Naive thymus-derived CD4-positive, alpha-beta T cell (primary cell): Measurements from ENCODE around the gene PRDM8. TPM values are rescaled to one million over a fixed set of nuclear protein-coding genes. Genes with fewer than 3 reads are reported as not detected.

Experiments
- ATAC-seq: fragments of 150-1000 bp; cut with Tn5 transposase; 2 replicates; pipeline ENCODE4 v1.10.0; 2021; ENCODE audit warnings: mild to moderate bottlenecking, moderate library complexity
- CTCF ChIA-PET: fragments of 350-600 bp; sonication (Branson Sonifier 250); formaldehyde crosslinking; loops from one replicate; lab custom pipeline; 2021; ENCODE audit warnings: antibody characterized with exemption; lab: Charles Lee
- POLR2A ChIA-PET: fragments of 350-600 bp; sonication (Branson Sonifier 250); formaldehyde crosslinking; loops from one replicate; lab custom pipeline; 2021; ENCODE audit warnings: antibody characterized with exemption, inconsistent platforms; lab: Charles Lee
- DNase-seq, 9 donors: peaks; one replicate each; pipeline versions ENCODE4 v3.0.0 to v3.0.0-alpha.2; 2020 to 2022; ENCODE audit warnings: mixed read lengths in 1 of 9
- H3K27ac ChIP-seq: one replicate; pipeline ENCODE4 v1.7.0; 2013; ENCODE audit warnings: mild to moderate bottlenecking, low read depth, low read length, moderate library complexity
- H3K27me3 ChIP-seq, 2 donors: one replicate each; pipeline ENCODE4 v1.7.0; 2013; ENCODE audit warnings: low read length in 2 of 2, mild to moderate bottlenecking in 2 of 2, moderate library complexity in 2 of 2; ENCODE audit not compliant: control insufficient read depth in 2 of 2, insufficient read depth in 2 of 2
- H3K36me3 ChIP-seq, 3 experiments: 1 replicate in 2 of 3; 2 replicates in 1 of 3; pipeline ENCODE4 v1.7.0; 2013; ENCODE audit warnings: low read length in 3 of 3, mild to moderate bottlenecking in 3 of 3, moderate library complexity in 1 of 3; ENCODE audit not compliant: insufficient read depth in 3 of 3, control insufficient read depth in 2 of 3
- H3K4me1 ChIP-seq, 2 donors: one replicate each; pipeline ENCODE4 v1.7.0; 2013; ENCODE audit warnings: low read length in 2 of 2, mild to moderate bottlenecking in 2 of 2, moderate library complexity in 1 of 2; ENCODE audit not compliant: control insufficient read depth in 2 of 2, insufficient read depth in 2 of 2
- H3K4me3 ChIP-seq: 2 replicates; pipeline ENCODE4 v1.7.0; 2013; ENCODE audit warnings: mild to moderate bottlenecking, low read length
- H3K9me3 ChIP-seq, 3 experiments: 1 replicate in 2 of 3; 2 replicates in 1 of 3; pipeline ENCODE4 v1.7.0; 2013; ENCODE audit warnings: low read length in 3 of 3; ENCODE audit not compliant: control insufficient read depth in 2 of 3
- H3K27ac Mint-ChIP-seq, 9 donors: one replicate each; pipeline ENCODE4 v1.8.0; 2020 to 2022; ENCODE audit warnings: mixed read lengths in 9 of 9, mild to moderate bottlenecking in 8 of 9, moderate library complexity in 5 of 9, inconsistent platforms in 2 of 9
- H3K27me3 Mint-ChIP-seq, 5 donors: one replicate each; pipeline ENCODE4 v1.8.0; 2021 to 2022; ENCODE audit warnings: mixed read lengths in 5 of 5, mild to moderate bottlenecking in 1 of 5
- H3K36me3 Mint-ChIP-seq, 5 donors: one replicate each; pipeline ENCODE4 v1.8.0; 2020 to 2022; ENCODE audit warnings: mixed read lengths in 5 of 5, mild to moderate bottlenecking in 3 of 5, inconsistent platforms in 1 of 5
- H3K4me1 Mint-ChIP-seq, 7 donors: one replicate each; pipeline ENCODE4 v1.8.0; 2020 to 2022; ENCODE audit warnings: mixed read lengths in 7 of 7, mild to moderate bottlenecking in 3 of 7, inconsistent platforms in 1 of 7
- H3K4me3 Mint-ChIP-seq, 10 donors: one replicate each; pipeline ENCODE4 v1.8.0; 2020 to 2022; ENCODE audit warnings: mild to moderate bottlenecking in 10 of 10, mixed read lengths in 10 of 10, moderate library complexity in 6 of 10, inconsistent platforms in 2 of 10
- H3K9me3 Mint-ChIP-seq, 11 donors: one replicate each; pipeline ENCODE4 v1.8.0; 2020 to 2022; ENCODE audit warnings: mixed read lengths in 11 of 11, mild to moderate bottlenecking in 4 of 11, inconsistent platforms in 1 of 11, moderate library complexity in 1 of 11
- intact Hi-C, 2 donors: fragments of 100-400 bp; cut with micrococcal nuclease; formaldehyde crosslinking; loops; one replicate each; pipeline ENCODE4 v1.15.1; 2023
- polyA plus RNA-seq, 2 donors: library from polyadenylated mRNA; unstranded; fragments of 300-500 nt; fragmentation: Illumina TruSeq; gene quantifications; one replicate each; pipeline ENCODE4 v1.2.3, GENCODE V29; 2021
- total RNA-seq, 6 experiments: library from RNA in 5 of 6; stranded (reverse) in 5 of 6; gene quantifications; 1 replicate in 5 of 6; 2 replicates in 1 of 6; pipeline ENCODE4 v1.2.3 and lab custom pipeline; 2021 to 2026

PRDM8 gene
- total and polyA plus RNA-seq, 7 experiments from 2014 or later, result 1.3 to 13.7 (median 8.0) TPM

- Histone ChIP-seq H3K4me3 (no peak overlapping the region), H3K27me3 (no peaks in the 10 kb centered on the region), H3K9me3 (no peaks in the 10 kb centered on the region), H3K4me1 (peaks cover 8 to 12% of the 10 kb centered on the region in 2 donors), H3K27ac (no peak overlapping the region), H3K36me3 (no peaks in the 10 kb centered on the region)
- no peak for ATAC-seq
- ChIA-PET POLR2A (interaction anchor here (1.0 to 5.6 kb wide), 4 partner anchors 9 to 74 kb away, joined by 3 to 34 read pairs (median 4); no protein-coding TSS in a partner anchor), CTCF (interaction anchor here (1.4 to 2.8 kb wide), 3 partner anchors 12 to 16 kb away, joined by 3 to 10 read pairs (median 3); no protein-coding TSS in a partner anchor)
- intact Hi-C loops, result loop anchor here (5.0 kb wide), 6 partner anchors 128 to 1423 kb away; partner anchors contain the start of genes ANTXR2 (in 1 of the 2), BMP2K (in 1 of the 2) and PAQR3 (in 1 of the 2)
- Mint-ChIP-seq H3K36me3 (peaks cover 0 to 27% (median 0%) of the 10 kb centered on the region in 5 donors), H3K27ac (no peak overlapping the region), H3K9me3 (no peaks in the 10 kb centered on the region), H3K4me3 (peak overlapping the region in 1 of 10 donors; percentile 41), H3K4me1 (peaks cover 26 to 47% (median 34%) of the 10 kb centered on the region in 7 donors), H3K27me3 (peaks cover 24 to 68% (median 33%) of the 10 kb centered on the region in 5 donors)
- DNase-seq, result no peak
Observed at GRCh38 chr4:80199947-80200346, 2.6 kb downstream of the PRDM8 start.

- Histone ChIP-seq H3K9me3 (no peaks in the 10 kb centered on the region), H3K4me1 (peaks cover 8 to 12% of the 10 kb centered on the region in 2 donors), H3K27ac (peak overlapping the region; percentile 75), H3K27me3 (no peaks in the 10 kb centered on the region), H3K4me3 (peak overlapping the region; percentile 63), H3K36me3 (no peaks in the 10 kb centered on the region)
- H3K27ac Mint-ChIP-seq, result peak overlapping the region in 8 of 9 donors; percentile 51 to 86 (median 76)
- peaks cover 13 to 59% (median 18%) of the 10 kb centered on the region in 5 donors for H3K27me3 Mint-ChIP-seq
- peak in 6 of 9 donors; percentile 38 to 76 (median 52) for DNase-seq
- peaks cover 0 to 18% (median 0%) of the 10 kb centered on the region in 5 donors for H3K36me3 Mint-ChIP-seq
- ATAC-seq, result peak; percentile 41
- no peaks in the 10 kb centered on the region for H3K9me3 Mint-ChIP-seq
- peaks cover 22 to 37% (median 27%) of the 10 kb centered on the region in 7 donors for H3K4me1 Mint-ChIP-seq
- H3K4me3 Mint-ChIP-seq, result peak overlapping the region; percentile 79 to 91 (median 84)
- POLR2A ChIA-PET, result interaction anchor here (0.9 to 5.6 kb wide), 8 partner anchors 16 to 143 kb away, joined by 3 to 34 read pairs (median 8); partner anchors contain the start of gene ANTXR2
- CTCF ChIA-PET, result interaction anchor here (0.7 to 2.8 kb wide), 13 partner anchors 11 to 298 kb away, joined by 3 to 29 read pairs (median 5); partner anchors contain the start of gene ANTXR2
- intact Hi-C loops, result loop anchor here (1.0 to 5.0 kb wide), 10 partner anchors 14 to 1424 kb away; partner anchors contain the start of genes ANTXR2 (in 2 of the 2), BMP2K (in 1 of the 2) and PAQR3 (in 1 of the 2)
Observed at GRCh38 chr4:80201252-80202151, 4.2 kb downstream of the PRDM8 start.

GRCh38 chr4:80202190-80202711, 4.9 kb downstream of the PRDM8 start:
- Histone ChIP-seq H3K27me3 (no peaks in the 10 kb centered on the region), H3K36me3 (no peaks in the 10 kb centered on the region), H3K4me3 (peak overlapping the region; percentile 63), H3K27ac (peak overlapping the region; percentile 75), H3K4me1 (peaks cover 5 to 8% of the 10 kb centered on the region in 2 donors), H3K9me3 (no peaks in the 10 kb centered on the region)
- H3K27me3 Mint-ChIP-seq, result peaks cover 12 to 53% (median 12%) of the 10 kb centered on the region in 5 donors
- no peaks in the 10 kb centered on the region for H3K9me3 Mint-ChIP-seq
- peak overlapping the region in 8 of 9 donors; percentile 2 to 86 (median 76) for H3K27ac Mint-ChIP-seq
- H3K4me3 Mint-ChIP-seq, result peak overlapping the region; percentile 79 to 91 (median 84)
- peaks cover 0 to 18% (median 0%) of the 10 kb centered on the region in 5 donors for H3K36me3 Mint-ChIP-seq
- intact Hi-C loops, result loop anchor here (1.0 to 5.0 kb wide), 10 partner anchors 13 to 1425 kb away; partner anchors contain the start of genes ANTXR2 (in 2 of the 2), BMP2K (in 1 of the 2) and PAQR3 (in 1 of the 2)
- ChIA-PET CTCF (interaction anchor here (0.7 to 2.2 kb wide), 13 partner anchors 11 to 297 kb away, joined by 3 to 29 read pairs (median 5); partner anchors contain the start of gene ANTXR2), POLR2A (interaction anchor here (0.9 to 5.6 kb wide), 9 partner anchors 16 to 144 kb away, joined by 3 to 34 read pairs (median 3); partner anchors contain the start of gene ANTXR2)
- peaks cover 18 to 30% (median 27%) of the 10 kb centered on the region in 7 donors for H3K4me1 Mint-ChIP-seq
- peak; percentile 55 to 86 (median 70) for DNase-seq
- ATAC-seq, result peak; percentile 78

- H3K36me3 Mint-ChIP-seq, result peaks cover 0 to 14% (median 0%) of the 10 kb centered on the region in 5 donors
- intact Hi-C loops, result loop anchor here (1.0 to 5.0 kb wide), 14 partner anchors 12 to 1426 kb away; partner anchors contain the start of genes ANTXR2 (in 2 of the 2), PAQR3 (in 2 of the 2) and BMP2K (in 1 of the 2)
- no peaks in the 10 kb centered on the region for H3K36me3 ChIP-seq
- H3K27me3 ChIP-seq, result no peaks in the 10 kb centered on the region
- H3K9me3 ChIP-seq, result no peaks in the 10 kb centered on the region
- peak in 8 of 9 donors; percentile 38 to 60 (median 52) for DNase-seq
- CTCF ChIA-PET, result interaction anchor here (0.7 to 2.2 kb wide), 12 partner anchors 10 to 297 kb away, joined by 3 to 29 read pairs (median 5); partner anchors contain the start of gene ANTXR2
- peaks cover 5 to 50% (median 8%) of the 10 kb centered on the region in 5 donors for H3K27me3 Mint-ChIP-seq
- POLR2A ChIA-PET, result interaction anchor here (0.6 to 5.6 kb wide), 11 partner anchors 17 to 1264 kb away, joined by 3 to 34 read pairs (median 3); partner anchors contain the start of genes ANTXR2 and PAQR3
- H3K4me1 Mint-ChIP-seq, result peaks cover 12 to 24% (median 20%) of the 10 kb centered on the region in 7 donors
- H3K9me3 Mint-ChIP-seq, result no peaks in the 10 kb centered on the region
- peak overlapping the region; percentile 89 to 98 (median 96) for H3K4me3 Mint-ChIP-seq
- peak; percentile 71 for ATAC-seq
- peak overlapping the region; percentile 75 for H3K27ac ChIP-seq
- H3K27ac Mint-ChIP-seq, result peak overlapping the region; percentile 64 to 90 (median 84)
- peak overlapping the region; percentile 63 for H3K4me3 ChIP-seq
- peaks cover 3 to 5% of the 10 kb centered on the region in 2 donors for H3K4me1 ChIP-seq
Observed at GRCh38 chr4:80202741-80203553, 5.6 kb downstream of the PRDM8 start.

- H3K27ac Mint-ChIP-seq, result peak overlapping the region in 1 of 9 donors; percentile 76
- DNase-seq, result no peak
- CTCF ChIA-PET, result interaction anchor here (0.8 kb wide), 1 partner anchor 11 kb away, joined by 3 read pairs; no protein-coding TSS in a partner anchor
- Histone ChIP-seq H3K27ac (no peak overlapping the region), H3K27me3 (no peaks in the 10 kb centered on the region), H3K9me3 (no peaks in the 10 kb centered on the region), H3K36me3 (no peaks in the 10 kb centered on the region), H3K4me1 (peaks cover 0 to 5% of the 10 kb centered on the region in 2 donors), H3K4me3 (no peak overlapping the region)
- no peaks in the 10 kb centered on the region for H3K9me3 Mint-ChIP-seq
- H3K27me3 Mint-ChIP-seq, result peaks cover 0 to 46% (median 9%) of the 10 kb centered on the region in 5 donors
- peaks cover 0 to 13% (median 0%) of the 10 kb centered on the region in 5 donors for H3K36me3 Mint-ChIP-seq
- H3K4me3 Mint-ChIP-seq, result peak overlapping the region in 3 of 10 donors; percentile 21 to 36 (median 33)
- POLR2A ChIA-PET, result interaction anchor here (0.6 to 1.3 kb wide), 3 partner anchors 9 to 131 kb away, joined by 3 to 4 read pairs (median 3); partner anchors contain the start of gene ANTXR2
- intact Hi-C loops, result loop anchor here (5.0 kb wide), 6 partner anchors 132 to 1427 kb away; partner anchors contain the start of genes ANTXR2 (in 1 of the 2), BMP2K (in 1 of the 2) and PAQR3 (in 1 of the 2)
- peaks cover 7 to 21% (median 15%) of the 10 kb centered on the region in 7 donors for H3K4me1 Mint-ChIP-seq
- ATAC-seq, result no peak
Observed at GRCh38 chr4:80204433-80205011, 7.2 kb downstream of the PRDM8 start.
